Sciatic nerve (tissue), 2 donors: ENCODE measurements around the gene CEP170. TPM values are rescaled to one million over a fixed set of nuclear protein-coding genes. Genes with fewer than 3 reads are reported as not detected.

Experiments
- ATAC-seq: fragments of 200-7000 bp; cut with Tn5 transposase; one replicate; pipeline ENCODE4 v1.9.1; 2020; ENCODE audit warnings: mild to moderate bottlenecking, moderate library complexity
- DNase-seq: peaks from one replicate; pipeline ENCODE4 v3.0.0-alpha.2; 2020; ENCODE audit warnings: low spot score
- intact Hi-C: fragments of 100-400 bp; cut with DNase I; formaldehyde crosslinking; loops from one replicate; pipeline ENCODE4 v1.14.2; 2022
- total RNA-seq: library from RNA; stranded (reverse); fragmentation: NEBNext Ultra II Directional; extraction: Animal tissue kit (Norgen Biotek cat#: 25700); gene quantifications from one replicate; pipeline ENCODE4 v1.2.1, GENCODE V29; 2021
- donor health status: DM: no; HTN: no; CAD: no.
- donor health status: DM: no; HTN: no; CAD: no.

Gene CEP170
- total RNA-seq, 1 donor from 2014 or later, result 127 TPM

DNA sequence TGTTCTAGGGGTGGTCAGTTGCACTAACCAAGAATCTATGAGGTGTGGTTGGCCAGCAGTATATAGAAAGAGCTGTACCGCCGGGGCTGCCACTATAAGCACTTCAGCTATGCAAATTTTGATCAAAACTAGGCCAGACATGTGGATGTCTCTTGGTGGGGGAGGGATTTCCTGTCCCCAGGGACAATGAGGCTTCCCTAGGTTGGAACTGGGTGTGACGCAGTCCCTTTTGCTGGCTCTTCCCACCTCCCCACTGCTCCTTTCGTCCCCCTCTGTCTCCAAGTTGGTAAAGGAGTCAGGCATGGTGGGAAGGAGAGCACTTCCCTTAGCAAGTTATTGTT, 14.3 kb upstream of the CEP170 start:
- intact Hi-C loops, result no loop called here
- no peak for ATAC-seq

DNA sequence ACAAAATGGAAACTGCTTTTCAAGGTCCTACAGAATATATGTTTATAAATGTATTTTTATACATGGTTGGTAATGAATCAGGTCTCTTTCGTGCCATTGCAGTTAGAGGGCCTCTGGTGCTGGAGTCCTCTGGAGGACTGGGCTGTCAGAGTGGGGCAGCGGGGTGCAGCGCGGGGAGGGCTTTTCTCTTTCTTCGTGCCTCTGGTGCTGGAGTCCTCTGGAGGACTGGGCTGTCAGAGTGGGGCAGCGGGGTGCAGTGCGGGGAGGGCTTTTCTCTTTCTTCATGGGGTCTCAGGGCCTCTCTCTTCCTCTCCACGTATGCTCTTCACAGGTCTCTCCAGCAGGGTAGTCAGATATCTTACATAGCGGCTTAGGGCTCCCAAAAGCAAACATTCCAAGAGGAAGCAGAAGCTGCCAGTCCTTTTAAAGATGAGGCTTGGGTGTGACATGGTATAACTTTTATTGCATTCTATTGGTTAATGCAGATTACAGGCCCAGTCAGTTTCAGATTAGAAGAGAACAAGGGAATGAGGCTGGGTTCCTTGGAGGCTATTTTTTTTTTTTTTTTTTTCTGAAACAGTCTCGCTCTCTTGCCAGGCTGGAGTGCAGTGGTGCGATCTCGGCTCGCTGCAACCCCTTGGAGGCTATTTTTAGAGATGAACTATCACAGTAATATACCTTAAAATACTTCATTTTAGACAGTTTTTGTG, 13.8 kb upstream of the CEP170 start:
- intact Hi-C loops, result no loop called here
- ATAC-seq, result peak; percentile 37
- DNase-seq, result no peak

More for the DNA sequence above, 14.3 kb upstream of the CEP170 start:
- DNase-seq, result no peak

DNA sequence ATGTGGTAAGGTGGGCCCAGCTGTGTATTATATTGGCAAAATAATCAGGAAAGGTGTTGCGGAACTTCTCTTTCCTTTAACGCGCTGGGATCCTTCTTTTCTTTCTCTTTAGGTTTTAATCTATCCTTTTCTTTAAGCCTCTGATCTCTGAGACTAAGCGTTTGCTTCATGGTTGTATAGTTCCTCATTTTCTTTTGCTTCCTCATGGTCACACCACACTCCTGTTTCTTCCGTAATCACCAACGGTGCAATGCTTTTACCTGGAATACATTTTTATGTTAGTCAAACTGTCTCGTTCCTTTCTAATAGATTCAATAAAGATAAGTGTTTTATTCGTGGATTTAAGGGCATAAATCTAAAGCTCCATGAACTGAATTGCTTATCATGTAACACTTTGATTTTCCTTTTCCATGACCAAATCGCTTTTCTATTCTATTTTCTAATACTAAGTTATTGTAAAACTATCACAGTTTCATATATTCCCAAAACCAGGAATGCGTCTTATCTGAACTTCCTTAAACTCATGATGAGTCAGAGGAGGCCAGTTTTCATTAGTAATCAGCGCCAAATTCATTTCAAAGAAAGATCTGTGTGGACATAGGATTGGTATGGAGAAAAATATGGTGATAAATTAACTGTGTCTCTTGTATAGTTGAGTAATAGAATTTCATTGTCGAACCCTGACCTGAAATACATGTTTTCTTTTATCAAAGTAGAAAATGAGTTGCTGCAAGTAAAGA, 13.0 kb upstream of the CEP170 start:
- ATAC-seq (peak; percentile 28), DNase-seq (no peak)
- intact Hi-C loops, result no loop called here

DNA sequence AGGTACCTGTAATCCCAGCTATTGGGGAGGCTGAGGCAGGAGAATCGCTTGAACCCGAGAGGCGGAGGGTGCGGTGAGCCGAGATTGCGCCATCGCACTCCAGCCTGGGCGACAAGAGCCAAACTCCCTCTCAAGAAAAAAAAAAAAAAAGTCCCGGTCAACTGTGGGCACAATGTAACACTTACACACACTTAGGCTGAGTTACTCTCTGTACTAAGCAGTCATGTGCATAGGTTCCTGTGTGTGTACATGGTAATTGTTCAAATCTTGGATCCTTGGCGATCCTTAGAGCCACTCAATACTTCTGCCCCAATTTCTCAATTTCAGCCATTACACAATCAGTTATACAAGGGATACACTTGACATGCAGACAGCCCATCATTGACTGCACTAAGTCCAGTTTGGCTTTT, 12.4 kb upstream of the CEP170 start:
- intact Hi-C loops, result no loop called here
- ATAC-seq (peak; percentile 54), DNase-seq (no peak)

DNA sequence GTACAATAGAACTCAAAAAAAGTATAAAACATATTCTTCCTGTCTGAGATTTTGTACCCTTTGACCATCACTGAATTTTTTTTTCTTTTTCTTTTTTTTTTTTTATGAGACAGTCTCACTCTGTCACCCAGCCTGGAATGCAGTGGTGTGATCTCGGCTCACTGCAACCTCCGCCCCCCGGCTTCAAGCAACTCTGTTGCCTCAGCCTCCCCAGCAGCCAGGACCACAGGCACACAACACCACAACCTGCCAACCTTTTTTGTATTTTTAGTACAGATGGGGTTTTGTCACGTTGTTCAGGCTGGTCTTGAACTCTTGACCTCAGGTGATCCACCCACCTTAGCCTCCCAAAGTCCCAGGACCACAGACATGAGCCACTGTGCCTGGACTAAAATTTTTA, 11.2 kb upstream of the CEP170 start:
- ATAC-seq, result no peak
- DNase-seq, result no peak
- intact Hi-C loops, result no loop called here

DNA sequence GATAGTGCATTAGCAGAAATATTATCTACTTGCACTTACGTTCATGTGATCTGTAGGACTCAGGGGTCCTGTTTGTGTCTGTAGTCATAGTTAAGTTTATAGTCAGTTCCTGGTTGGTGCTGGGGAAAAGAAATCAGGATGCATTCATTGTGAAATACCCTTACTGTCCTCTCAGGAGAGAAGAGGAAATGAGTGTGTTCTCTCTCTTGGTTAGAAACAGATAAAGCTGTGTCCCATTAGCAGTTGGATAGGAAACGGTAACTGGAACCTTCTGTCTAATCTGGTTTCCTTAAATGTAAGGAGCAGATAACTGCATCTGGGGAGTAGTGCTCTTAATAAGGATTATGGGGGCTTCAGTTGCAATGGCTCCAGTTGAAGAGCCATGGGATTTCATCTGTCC, 9.6 kb upstream of the CEP170 start:
- intact Hi-C loops, result no loop called here
- DNase-seq, result no peak
- ATAC-seq, result peak; percentile 66

DNA sequence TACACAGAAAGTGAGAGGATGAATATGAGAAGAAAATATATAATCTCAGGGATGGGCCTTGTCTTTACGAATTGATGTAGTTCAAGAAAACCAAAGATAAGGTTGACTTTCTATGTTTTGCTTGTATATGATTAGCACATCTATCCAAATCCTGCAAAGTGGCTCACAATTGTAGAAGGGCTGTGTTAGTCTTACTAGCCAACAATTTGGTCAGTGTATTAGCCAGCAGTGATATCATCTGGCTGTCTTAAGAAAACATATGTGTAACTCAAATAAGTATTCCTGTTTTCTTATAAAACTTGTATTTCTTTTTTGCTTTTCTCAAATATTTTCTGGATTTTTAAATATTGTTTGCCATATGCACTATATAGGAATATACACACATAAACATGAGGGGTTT, 6.3 kb upstream of the CEP170 start:
- ATAC-seq, result peak; percentile 65

DNA sequence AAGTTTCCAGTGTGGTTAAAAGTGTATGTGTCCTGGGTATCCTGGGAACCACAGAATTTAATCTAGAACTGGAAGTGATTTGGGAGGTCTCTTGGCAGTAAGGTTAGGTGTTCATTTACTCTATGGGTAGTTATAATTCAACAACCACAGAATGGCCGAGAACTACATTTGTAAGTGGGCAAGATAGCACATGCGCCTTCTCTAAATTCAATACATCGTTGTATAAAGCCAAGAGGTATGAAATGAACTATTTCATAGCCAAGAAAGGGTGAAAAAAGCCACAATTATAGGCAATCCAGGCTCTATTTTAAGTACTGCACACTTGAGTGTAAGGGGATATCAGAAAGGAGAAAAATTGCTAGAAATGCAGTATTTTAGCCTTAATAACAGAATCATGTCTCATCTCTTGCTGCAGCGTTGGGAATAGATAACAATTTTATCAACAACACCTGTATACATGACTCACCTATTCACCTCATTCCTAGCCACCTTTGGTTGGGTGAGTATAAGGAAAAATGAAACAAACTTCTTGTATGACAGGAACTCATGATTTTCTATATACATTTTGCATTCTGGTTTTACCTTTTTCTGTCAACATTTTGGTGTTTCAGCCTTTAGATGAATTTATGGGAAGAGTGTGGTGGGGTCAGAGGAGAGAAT, 5.3 kb upstream of the CEP170 start:
- DNase-seq, result no peak
- no peak for ATAC-seq
- intact Hi-C loops, result no loop called here

More for the DNA sequence above, 6.3 kb upstream of the CEP170 start:
- intact Hi-C loops, result no loop called here
- no peak for DNase-seq

DNA sequence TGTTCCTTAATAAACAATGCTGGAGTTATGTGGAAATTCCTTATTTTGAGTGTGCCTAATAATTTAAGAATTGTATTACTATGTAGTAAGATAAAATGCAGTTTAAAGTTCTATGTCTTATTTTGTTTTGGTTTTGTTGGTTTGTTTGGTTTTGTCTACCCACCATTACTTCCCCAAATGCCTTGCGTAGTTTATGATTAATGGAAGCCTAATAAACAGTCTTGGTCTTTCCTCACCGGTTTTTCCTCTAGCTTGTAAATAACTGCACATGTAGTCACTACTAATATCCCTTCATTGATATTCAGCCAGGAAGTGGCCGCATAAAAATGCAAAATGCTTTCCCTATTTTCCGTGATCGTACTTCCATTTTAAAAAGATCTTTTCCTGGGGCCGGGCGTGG, 3.6 kb upstream of the CEP170 start:
- no peak for DNase-seq
- no peak for ATAC-seq
- intact Hi-C loops, result no loop called here

DNA sequence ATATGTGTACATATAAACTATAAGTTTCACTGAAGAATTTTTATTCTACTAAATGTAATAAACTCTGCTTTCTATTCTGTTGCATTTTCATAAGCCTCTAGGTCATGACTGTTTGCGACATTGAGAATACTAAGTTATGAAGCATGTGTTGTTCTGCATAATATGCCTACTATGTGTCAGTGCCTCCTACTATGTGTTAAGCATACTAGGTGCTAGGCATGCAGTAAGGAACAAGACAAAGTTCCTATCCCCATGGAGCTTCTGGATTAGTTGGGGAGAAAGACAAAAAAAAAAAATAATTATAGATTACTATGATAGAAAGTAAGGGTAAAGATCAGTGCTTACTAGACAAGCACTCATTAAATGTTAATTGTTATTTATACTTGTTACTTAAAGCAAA, 2.1 kb upstream of the CEP170 start:
- intact Hi-C loops, result no loop called here
- DNase-seq (no peak), ATAC-seq (no peak)

DNA sequence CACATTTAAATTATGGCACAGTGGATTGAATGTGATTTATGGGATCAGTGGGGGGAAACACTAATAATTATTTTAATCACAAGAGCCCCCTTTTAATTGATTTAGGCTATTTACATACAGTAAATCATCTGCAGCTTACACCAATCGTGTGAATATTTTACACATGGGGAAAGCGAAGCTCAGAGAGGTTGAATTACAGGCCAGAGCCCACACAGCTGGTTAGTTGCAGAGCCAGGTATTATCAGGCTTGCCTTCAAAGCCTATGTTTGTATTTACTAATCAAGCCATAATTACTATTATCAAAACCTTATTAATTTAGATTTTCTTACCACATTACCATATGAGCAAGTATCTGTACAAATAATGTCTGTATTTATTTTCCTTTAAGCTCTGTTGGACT, 1.5 kb upstream of the CEP170 start:
- intact Hi-C loops, result no loop called here
- DNase-seq (no peak), ATAC-seq (no peak)

DNA sequence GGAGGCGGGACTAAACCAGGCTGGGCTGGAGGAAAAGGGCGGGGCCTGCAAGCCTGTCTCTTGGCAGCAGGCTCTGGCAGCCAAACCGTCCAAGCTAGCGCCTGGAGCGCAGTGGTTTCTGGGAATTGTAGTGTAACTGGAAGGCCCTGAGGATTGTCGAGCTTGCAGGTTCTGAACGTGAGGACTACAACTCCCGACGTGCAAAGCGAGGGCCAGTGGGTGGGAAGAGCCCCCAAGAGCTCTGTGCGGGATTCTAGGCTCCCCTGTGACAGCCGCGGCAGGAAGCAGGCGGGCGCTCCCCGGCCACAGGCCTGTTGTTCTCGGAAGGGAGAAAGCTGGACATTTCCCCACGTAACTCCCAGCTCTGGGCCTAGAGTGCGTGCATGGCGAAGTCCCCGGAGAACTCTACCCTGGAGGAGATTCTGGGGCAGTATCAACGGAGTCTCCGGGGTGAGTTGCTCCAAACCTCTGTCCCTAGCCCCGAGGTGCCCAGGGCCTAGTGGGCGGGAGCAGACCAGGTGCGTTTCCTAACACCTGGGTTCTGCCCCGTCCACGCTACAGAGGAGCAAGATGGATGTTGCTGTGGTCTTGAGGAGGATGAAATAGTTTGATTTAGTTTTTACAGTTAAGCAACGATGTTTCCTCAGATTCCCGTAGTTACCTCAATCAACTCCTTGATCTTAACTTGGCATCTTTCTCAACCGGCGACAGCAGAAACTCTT, 871 bp upstream of the CEP170 start, which contains the start of gene SDCCAG8:
Gene SDCCAG8 (plus strand): TSS at position 251 of the 722 bp plus-strand sequence. CDS start 133 bp downstream, at position 384.
- DNase-seq, result peak; percentile 98
- peak; percentile 96 for ATAC-seq
- intact Hi-C loops, result no loop called here

DNA sequence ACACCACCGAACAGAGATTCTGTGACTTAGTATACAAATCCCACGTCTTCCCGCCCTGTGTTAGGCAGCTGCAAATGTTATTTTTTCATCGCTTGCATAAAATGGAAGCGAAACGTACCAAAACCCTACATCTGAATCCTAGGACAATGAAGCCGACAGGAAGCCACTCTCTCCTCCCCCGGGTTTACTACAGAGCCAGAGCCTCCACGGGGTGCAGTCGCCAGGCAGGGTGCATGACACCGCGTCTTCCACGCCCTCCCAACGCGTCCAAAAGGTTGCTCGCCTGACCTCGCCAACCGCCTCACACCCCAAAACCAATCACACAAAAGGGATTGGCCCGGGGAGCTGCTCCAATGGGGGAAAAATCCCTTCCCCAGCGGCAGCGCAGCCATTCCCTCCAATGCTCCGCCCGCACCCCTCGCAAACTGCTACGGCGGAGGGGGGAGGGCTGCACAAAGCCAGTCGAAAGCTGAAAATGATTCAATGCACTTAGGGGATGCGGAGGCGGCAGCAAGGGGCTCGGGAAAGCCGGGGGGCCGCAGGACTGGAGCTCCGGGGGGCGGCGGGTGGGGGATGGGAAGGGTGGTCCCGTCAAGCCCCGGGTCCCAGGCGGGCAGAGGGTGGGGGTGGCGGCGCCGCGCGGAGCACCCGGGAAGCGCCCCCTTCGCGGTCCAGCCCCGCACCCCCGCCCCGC, 701 bp downstream of the CEP170 start:
- ATAC-seq (peak; percentile 3), DNase-seq (peak; percentile 80)
- intact Hi-C loops, result no loop called here

DNA sequence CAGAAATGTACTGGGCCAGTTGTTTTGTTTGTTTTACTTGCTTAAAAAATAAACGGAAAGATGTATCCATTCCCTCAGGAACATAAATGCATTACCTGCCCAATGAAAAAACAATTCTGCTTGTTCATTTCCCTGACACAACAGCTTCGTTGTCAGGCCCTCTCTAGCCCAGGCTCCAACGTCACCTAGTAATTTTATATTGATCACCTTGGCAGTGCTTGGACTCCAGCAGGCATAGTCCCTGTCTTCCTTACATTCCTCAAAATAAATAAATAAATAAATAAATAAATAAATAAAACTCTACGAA, 1.2 kb downstream of the CEP170 start:
- intact Hi-C loops, result no loop called here

DNA sequence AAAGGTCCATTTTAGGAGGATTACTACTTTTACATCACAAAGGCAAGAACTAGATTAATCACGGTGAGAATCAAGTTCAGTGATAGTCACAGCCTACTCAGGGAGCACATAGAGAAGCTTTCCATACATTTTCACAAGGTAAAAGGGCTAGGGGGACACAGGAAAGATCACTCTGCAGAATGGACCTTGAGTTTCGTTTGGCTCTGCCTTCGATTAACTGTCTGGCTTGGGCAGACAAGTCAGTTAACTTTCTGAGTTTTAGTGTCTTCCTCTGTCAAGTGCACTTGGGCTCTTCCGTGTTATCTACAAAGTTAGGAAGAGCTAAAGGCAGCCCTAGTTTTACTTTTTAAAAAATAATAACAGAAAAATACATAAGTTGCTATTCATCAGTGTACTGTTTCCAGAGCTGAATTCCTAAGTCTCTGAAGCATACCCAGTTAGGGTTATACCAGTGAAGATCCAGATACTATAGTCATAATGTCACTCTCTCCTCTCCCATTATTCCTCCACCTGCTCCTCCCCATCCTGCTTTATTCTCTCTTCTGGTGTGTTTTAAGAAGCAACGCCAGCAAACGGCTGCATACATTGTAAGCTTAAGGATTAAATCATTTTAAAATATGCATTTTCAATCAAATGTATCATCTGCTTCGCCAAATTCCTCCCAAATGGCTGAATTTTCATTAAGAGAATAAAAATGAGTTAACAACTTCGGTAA, 1.7 kb downstream of the CEP170 start:
- intact Hi-C loops, result no loop called here
- no peak for DNase-seq
- no peak for ATAC-seq

More for the DNA sequence above, 1.2 kb downstream of the CEP170 start:
- ATAC-seq (no peak), DNase-seq (no peak)

DNA sequence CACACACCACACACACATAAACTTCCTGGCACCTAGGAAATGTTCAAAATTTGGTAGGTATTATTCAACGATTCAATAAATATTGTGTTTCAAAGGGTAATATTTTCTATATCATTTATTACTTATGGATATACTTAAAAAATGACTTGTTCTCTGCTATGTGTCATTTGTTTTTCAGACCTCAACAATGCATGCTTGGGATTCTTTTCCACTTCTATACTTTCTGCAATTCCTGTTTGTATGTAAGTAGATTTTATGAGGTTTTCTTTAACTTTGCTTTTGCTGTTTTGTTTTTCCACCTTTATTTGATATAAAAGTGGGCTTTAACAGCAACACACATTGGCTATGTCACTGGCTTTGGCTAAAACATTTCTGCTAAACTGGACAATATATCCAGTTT, 3.5 kb downstream of the CEP170 start:
- ATAC-seq, result no peak
- intact Hi-C loops, result no loop called here
- DNase-seq, result no peak

DNA sequence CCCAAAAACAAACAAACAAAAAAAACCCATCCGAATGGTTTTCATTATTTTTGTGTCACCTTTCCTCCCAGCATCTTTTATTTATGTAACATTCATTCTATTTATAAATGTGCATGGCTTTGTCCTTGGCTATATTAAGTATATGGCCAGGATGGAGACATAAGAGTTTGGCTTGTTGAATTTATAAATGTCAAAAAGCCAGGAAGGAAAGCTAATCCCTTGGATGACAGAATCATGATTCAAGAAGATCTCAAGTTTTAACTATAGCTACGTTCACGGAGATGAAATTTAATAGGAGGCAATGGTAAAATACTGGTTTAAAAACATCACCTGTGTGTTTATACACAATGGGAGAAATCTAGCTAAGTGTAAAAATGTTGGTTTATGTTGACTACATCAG, 5.0 kb downstream of the CEP170 start:
- DNase-seq (no peak), ATAC-seq (no peak)
- intact Hi-C loops, result no loop called here

DNA sequence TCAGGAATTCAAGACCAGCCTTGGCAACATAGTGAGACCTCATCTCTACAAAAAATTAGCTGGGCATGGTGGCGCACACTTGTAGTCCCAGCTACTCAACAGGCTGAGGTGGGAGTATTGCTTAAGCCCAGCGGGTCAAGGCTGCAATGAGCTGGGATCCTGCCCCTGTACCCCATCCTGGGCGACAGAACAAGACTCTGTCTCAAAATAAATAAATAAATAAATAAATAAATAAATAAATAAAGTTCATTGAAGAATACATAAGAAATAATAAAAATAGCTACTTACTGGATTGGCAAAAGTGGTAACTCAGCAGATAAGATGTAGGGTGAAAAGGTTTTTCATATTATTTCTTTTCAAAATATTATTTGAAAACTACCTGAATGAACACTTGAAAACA, 5.9 kb downstream of the CEP170 start:
- DNase-seq, result no peak
- intact Hi-C loops, result no loop called here
- ATAC-seq, result no peak

DNA sequence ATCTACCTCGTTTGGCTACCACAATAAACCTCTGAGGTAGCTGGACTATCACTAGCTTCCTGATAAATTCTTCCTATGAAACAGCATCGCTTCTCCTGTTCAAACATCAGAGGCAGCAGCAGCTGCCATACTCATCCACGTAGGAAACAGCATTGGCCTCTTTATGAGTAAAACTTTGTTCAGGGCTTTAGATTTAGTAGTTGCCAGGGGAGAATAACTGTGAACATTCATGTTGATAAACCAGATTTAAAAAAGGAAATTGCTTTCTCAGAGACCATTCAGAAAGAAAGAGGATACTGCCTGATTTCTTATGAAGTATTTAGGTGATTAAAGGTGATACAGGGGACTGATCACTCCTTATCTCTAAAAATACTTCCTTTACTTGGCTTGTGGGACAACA, 7.2 kb downstream of the CEP170 start:
- intact Hi-C loops, result no loop called here
- ATAC-seq, result no peak
- DNase-seq, result no peak
